Amniotic epithelial cell (primary cell): Measurements from ENCODE around the gene MNS1.
"Not testable (repeated sequence)": the region's sequence is repeated elsewhere in the genome, so short reads cannot be mapped to it uniquely, and the experiment has no call there.

Experiments
- DNase-seq: peaks from one replicate; pipeline ENCODE4 v3.0.0-alpha.2; 2010; ENCODE audit warnings: low read depth

MNS1 gene, protein sequence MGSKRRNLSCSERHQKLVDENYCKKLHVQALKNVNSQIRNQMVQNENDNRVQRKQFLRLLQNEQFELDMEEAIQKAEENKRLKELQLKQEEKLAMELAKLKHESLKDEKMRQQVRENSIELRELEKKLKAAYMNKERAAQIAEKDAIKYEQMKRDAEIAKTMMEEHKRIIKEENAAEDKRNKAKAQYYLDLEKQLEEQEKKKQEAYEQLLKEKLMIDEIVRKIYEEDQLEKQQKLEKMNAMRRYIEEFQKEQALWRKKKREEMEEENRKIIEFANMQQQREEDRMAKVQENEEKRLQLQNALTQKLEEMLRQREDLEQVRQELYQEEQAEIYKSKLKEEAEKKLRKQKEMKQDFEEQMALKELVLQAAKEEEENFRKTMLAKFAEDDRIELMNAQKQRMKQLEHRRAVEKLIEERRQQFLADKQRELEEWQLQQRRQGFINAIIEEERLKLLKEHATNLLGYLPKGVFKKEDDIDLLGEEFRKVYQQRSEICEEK

DNA sequence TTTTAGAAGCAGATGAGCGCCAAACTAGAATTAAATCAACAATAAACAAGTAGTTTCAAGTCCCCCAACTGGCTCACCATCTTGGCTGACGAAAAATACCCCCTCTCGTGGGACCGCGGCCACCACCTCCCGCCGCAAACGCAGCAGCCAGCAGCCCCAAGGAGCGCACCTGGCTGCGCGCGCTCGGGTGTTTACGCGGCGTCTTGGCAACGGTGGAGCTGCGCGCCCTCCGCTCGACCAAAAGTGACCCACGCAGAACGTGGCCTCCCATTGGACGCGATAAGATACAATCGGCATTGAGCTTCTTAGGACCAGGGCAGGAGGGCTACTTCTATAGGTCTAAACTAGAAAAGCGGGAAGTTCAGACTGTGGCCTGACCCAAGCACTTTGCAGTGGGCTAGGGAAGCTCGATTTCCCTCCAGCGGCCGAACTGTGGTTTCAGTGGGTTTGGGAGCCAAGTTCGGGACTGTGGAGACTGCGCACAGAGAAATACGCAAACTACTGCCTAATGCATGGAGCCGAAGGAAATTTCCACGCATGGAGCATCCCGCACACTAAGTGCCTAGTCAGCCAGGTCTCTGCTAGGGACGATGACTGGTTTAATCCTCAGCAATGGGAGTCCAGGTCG, at the start of gene MNS1:
Gene MNS1, minus strand, starts transcription at position 245 of the 628 bp plus-strand sequence. Its CDS starts 165 bp downstream, at position 80.
- DNase-seq = peak; percentile 96

DNA sequence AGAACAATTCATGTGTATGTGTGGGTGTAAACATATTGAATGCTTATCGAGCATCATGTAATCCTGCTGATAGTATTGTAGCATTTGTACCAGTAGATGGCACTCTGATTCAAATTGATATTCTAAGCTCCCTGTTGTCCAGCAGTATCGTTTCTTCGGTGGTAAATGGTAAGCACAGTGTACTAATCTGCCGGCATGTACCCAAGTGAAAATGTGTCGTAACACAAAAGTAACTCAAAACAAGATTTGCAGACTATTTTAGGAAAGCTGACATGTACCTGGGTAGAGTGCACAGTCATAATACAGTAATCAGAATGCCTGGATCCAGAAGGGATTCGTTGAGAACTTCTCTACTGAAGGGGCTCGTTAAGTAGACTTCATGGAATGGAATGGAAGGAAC, 31.7 kb upstream of the MNS1 start:
- DNase-seq = peak; percentile 74

DNA sequence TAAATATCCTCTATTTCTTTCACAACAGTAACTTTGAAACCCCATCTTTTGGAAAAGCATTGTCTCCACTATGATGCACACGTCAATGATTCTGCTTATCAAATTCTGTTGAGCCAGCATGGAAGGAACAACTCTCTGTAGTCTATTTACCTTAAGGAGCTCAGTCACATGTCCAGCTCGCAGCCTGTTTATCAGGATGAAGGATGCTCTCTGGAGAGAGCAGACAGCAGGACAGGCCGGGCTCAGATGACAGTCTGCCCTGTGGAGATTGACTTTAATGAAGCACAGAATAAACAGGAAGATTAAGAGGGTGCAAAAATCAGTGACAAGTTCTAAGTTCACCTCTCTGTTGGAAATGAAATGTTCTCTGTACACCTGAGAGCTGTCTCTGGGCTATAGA, 30.6 kb upstream of the MNS1 start:
- DNase-seq = no peak

DNA sequence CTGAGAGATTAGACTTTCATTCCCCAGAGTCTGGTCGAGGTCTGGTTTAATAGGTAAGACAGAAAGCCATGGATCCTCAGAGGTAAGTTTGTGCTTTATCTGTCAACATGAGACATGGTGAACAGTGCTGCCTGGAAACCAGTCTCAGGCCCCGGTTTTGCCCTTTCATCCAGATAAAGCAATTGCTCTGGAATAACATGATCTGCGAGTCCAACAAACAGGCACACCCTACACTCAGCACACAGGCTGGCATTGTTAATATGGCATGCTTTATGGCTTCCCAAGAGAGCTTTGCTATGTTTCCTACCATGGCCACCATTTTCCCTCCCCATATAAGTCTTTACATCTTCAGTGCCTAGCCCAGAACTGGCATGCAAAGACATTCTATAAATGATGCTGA, 30.1 kb upstream of the MNS1 start:
- DNase-seq = no peak

DNA sequence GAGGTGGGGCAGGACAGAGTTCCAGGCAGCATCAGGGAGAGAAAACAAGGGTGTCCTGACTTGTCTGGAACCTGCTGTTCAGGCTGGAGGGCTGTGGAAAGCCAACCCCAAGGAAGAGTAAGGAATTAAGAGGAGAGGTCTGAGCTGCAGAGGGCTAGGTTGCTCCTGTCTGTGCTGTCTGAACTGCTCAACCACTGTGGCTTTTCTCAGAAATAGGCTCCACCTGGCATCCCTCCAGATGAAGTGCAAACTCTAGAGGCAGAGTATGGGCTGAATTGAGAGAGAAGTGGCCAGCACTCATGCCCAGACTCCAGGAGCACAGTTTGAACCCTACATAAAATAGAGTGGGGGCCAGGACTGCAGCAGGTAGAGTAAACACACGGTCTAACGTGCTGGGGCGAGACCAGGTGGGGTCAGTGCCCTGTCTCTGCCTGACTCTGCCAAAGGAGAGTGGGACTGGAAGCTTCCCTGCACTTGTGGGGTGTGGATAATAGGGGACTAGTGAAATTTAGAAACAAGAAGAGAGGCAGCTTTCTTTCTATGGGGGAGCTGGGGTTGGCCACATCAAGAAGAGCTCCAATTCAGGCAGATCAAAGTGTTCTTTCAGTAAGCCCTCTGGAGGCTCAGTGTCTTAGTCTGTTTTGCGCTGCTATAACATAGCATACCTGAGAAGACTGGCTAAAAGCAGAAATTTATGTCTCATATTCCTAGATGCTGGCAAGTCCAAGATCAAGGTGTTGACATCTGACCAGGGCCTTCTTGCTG, 28.0 kb upstream of the MNS1 start:
- DNase-seq = no peak

DNA sequence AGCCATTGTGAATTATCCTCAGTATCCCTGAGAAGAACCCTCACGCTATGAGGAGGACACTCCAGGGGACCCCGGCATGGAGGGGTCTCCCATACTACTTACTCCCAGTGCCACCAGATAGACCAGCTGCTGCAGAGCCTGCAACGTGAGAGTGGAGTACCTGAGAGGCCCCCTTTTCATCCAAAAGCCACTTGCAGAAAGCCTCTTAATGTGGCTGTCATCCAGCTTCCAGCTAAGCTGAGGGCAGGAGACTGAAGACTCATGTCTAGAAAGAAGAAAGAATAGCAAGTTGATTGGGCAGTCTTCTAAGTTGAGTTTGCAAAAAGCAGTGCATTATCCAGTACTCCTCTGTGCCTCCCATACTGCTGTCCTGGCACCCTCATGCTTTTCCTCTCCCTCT, 27.3 kb upstream of the MNS1 start:
- DNase-seq = no peak

DNA sequence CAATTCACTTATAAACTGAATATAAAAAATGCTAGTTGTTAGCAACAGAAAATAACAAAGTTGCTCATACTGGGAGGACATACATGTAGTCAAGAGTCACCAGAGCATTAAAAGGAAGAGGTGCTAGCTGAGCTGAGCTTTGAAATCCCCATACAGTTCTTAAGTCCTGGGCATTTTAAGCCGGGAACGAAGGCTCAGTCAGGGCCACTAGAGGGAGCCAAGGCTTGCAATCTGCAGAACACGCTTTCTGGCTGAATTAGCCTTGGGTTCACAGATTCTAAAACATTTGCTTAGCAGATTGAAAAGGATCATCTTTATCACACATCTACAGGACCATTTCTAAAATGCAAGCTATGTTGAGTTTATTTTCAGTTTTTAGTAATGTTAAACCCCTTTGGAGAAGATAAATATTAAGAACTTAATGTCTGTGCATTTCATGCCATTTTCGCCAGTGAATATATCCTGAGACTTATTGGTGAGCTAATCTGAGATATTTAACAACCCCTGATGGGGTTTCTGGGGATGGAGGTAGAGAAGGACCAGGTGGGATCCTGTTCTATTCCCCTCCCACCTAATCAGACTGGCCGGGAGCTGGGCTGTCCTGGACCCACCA, 26.3 kb upstream of the MNS1 start:
- peak; percentile 72 for DNase-seq

DNA sequence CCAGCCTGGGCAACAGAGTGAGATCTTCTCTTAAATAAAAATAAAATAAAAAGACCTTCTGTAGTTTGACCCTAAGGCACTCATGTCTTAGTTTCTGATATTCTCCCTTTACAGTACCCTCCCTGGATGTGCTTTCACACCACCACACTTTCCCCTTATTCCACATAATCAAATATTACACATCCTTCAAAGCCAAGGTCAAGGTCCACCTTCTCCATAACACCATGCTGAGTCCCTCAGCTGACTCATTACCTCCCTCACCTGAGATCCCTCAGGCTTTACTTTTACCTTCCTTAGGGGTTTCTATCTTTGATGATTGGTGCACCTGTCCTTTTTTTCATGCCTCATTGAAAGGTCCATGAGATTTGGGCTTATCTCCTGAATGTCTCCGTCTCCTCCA, 25.5 kb upstream of the MNS1 start:
- DNase-seq = no peak

DNA sequence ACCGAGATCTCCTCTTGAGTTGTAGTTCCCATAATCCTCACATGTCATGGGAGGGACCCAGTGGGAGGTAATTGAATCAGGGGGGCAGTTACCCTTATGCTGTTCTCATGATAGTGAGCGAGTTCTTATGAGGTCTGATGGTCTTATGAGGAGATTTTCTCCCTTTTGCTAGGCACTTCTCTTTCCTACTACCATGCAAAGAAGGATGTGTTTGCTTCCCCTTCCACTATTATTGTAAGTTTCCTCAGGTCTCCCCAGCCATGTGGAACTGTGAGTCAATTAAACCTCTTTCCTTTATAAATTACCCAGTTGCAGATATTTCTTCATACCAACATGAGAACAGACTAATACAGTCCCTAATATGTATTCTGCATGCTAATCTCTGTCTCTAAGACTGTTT, 21.3 kb upstream of the MNS1 start:
- DNase-seq = not testable (repeated sequence)

DNA sequence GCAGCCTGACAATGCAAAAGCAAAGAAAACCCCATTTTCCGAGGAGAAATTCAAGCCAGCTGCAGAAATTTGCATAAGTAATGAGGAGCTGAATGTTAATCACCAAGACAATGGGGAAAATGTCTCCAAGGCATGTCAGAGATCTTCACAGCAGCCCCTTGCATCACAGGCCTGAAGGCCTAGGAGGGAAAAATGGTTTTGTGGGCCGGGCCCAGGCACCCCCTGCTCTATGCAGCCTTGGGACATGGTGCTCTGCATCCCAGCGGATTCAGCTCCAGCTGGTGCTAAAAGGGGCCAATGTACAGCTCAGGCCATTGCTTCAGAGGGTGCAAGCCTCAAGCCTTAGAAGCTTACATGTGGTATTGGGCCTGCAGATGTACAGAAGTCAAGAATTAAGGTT, 20.5 kb upstream of the MNS1 start:
- DNase-seq = not testable (repeated sequence)

DNA sequence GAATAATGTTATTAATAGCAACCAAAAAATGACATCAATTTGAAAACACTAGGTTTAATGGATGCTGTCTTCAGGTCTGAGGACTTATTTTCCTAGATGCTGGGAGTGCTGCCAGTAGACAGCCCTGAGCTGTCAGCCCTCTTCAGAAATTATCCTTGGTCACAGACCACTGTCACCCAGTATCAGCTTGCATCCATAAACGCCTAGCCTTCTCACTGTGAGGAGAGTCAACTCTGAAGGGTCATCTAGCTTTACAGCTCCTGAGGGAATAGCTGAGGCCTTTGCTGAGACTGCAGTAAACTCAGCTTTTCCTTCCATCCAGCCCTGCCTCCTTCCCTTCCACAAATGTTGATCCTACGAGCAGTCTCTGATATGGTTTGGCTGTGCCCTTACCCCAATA, 19.4 kb upstream of the MNS1 start:
- no peak for DNase-seq

DNA sequence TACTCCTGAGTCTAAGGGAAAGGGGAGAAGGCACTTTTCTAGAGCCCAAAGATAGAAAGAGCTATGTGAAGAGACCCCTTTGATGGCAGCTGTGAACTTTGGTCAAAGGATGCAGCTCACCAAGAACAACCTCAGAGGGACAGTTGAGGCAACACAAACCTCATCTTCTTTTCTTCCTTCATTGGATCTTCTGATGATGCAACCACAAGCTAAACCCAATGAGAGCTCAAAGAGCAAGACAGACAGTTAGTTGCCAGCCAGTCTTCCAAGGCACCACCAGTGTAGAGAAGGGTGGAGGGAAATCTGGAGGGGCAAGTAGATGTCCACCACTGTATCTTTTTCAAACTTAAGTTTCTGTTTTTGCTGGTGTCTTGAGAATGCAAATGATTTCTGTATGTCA, 10.4 kb upstream of the MNS1 start:
- DNase-seq = no peak

DNA sequence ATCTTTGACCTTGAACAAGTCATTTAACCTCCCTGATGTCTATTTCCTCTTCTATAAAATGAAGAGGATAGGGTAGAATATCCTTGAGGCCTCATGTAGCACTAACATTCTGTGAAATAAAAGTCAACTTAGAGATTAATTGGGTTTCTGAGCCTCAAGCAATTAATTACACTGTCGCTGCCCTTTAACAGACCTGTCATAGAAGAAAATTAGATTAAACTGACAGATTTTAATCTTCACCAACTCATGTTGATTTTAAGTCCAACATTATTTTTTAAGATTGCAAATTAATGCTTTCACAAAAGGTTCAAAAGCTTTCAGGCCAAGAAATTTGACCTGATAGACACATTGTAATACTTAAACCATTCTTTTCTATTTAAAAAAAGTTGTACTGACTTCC, 8.1 kb upstream of the MNS1 start:
- DNase-seq = no peak

DNA sequence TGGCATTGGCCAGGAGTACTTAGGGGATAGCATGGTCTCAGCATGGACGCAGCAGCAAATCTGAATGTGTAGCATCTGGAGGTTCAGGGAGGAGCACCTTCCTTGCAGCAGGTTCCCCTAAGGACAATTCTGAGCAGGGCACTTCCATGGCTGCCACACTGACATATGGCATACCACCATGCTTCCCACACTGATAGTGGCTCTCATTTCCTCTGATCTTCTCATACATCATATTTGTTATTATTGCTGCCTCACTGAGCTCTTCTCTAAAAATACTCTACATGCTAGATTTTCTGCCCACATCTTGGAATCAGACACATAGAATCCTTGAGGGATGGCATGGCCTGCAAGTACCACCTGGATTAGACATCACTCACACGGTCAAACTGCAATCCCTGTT, 7.3 kb upstream of the MNS1 start:
- DNase-seq = no peak

DNA sequence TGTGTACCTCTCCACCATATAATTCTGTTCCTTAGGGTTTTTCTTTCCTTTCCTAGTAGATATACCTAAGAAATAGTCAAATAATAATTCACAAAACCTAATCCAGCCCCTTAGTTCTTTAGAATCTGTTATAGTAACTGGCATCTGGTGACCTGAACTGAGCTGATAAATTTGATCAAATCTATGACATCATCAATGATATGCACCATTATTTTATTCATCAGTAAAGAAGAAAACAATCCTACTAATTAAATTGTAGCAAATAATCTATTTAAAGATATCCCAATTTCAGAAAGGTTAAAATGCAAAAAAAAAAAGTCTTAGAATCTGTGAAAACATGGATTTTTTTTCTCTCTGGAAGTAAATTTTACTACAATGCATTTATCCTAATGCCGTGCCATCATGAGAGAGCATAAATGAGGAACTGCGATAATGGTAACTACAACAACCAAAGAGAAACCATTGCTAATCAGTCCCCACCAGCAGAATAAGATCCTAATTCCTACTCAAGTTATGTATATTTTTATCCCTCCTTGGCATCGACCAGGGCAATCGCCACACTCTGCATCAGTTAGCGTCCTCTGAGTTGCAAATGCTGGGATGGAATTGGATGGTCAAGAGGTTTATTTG, 6.6 kb upstream of the MNS1 start:
- no peak for DNase-seq

DNA sequence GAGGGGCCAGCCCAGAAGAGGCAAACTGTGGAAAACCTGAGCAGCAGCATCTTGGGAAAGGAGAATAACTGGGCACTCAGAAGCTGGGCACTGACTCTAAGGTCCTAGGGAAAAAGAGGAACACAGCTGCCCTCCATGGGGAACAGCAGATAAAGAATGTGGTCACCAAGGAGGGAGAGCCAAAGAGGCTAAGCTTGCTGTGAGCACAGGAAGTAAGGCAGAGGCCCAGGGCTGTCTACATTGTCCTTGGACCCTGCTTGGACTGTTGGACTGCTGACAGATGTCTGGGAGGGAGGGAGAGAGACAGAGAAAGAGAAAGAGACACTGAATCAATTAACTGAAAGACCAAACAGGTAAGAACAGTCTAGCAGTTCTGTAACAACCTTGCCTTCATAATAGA, 4.5 kb upstream of the MNS1 start:
- DNase-seq = no peak

DNA sequence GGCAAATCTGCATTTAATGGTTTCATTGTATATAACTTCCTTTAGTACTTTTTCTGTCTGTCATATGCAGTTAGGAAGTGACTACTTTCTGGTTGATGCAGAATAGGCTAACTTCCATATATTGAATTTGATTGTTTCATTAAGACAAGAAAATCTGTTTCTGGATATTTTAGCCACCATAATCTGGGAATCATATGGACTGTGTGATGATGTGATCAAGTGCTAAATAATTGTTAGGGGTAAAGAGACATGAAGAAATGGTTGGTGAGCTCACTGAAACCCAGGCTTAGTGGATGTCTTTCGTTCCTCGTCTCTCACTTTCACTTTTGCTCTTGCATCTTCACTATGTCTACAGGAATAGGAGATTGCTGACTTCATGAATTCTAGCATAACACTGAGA, 3.5 kb upstream of the MNS1 start:
- DNase-seq = peak; percentile 22

DNA sequence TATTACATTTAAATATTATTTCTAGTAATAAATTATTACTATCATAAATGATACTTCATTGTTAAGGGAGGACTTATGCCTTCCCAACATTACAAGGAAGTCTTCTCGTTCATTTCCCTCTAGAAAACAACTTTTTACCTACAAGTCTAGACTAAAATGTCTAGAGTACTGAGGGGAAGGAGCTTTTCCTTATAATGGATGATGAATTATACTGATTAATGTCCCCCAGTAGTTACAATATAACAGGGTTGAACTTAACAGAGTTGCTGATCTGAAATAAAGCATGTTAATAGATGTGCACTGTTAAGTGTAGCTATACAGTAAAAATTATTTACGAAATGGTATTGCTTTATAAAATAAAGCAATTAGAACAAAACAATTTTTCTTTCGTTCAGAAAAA, 2.7 kb upstream of the MNS1 start:
- no peak for DNase-seq

DNA sequence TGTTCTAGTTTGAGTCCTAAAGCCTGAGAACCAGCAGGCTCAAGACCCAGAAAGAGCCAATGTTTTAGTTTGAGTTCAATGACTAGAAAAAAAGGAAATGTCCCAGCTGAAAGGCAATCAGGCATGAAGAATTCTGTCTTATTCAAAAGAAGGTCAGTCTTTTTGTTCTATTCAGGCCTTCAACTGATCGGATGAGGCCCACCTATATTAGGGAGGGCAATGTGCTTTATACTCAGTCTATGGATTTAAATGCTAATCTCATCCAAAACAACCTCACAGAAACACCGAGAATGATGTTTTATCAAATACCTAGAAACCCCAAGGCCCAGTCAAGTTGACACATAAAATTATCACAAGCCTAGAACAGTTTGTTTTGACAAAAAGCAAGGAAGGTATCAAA, 4.0 kb downstream of the MNS1 start:
- no peak for DNase-seq

DNA sequence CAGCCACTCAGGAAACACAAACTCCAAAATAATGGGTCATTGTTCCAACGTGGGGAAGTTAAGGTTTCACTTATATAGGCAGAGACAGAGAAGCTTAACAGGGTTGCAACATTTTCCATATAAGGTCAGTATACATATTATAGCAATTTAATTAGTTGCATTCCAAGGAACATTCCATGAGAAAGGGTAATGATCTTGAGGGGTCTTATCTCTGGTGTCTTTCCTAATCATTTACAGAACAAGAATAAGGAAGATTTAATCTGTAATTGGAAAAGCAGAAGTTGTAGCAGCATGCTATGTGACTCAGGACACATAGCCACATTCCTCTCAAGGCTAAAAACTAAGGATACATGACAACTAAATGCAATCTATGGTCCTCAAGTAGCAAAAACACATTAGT, 4.9 kb downstream of the MNS1 start:
- peak; percentile 6 for DNase-seq

DNA sequence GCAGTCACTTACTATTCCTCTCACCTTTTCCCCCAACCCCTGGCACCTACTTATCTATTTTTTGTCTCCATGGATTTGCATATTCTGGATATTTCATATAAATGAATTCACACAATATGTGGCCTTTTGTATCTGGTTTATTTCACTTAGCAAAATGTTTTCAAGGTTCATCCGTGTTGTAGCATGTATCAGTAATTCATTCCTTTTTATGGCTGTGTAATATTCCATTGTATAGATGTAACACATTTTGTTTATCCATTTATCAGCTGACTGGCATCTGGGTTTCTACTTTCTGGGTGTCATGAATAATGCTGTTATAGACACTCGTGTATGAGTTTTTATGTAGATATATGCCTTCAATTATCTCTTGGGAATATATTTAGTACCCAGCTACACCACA, 5.8 kb downstream of the MNS1 start:
- no peak for DNase-seq

DNA sequence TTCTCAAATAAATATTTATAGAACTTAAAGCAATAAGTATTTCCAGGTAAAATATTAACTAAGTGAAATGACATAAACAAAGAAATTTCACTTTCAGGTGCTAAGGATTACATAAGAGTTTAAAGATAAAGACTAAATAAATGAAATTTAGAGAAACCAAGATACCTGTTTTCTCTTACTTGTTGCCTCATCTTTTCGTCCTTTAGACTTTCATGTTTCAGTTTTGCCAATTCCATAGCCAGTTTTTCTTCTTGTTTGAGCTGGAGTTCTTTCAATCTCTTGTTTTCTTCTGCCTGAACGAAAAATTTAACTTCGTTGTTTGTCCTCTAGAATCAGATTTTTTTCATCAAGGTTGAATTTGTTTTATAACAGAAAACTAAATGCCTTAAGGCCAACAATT, 8.7 kb downstream of the MNS1 start:
- no peak for DNase-seq
